Lung (tissue), 12 donors: Measurements from ENCODE around the gene FGFBP3. TPM values are rescaled to one million over a fixed set of nuclear protein-coding genes. Genes with fewer than 3 reads are reported as not detected.
A peak's percentile ranks its signal among the peaks of the same experiment; 100 is the strongest.

Source experiments
- ATAC-seq: fragments of 200-7000 bp; cut with Tn5 transposase; one replicate; pipeline ENCODE4 v1.9.1; 2020; ENCODE audit warnings: moderate number of reproducible peaks; ENCODE audit not compliant: insufficient read depth, low FRiP score
- DNase-seq, 3 donors: peaks; one replicate each; pipeline ENCODE4 v3.0.0-alpha.2; 2013 to 2017
- H3K27ac ChIP-seq, 2 donors: one replicate each; pipeline ENCODE4 v1.5.1; 2013; ENCODE audit warnings: mild to moderate bottlenecking in 2 of 2, moderate library complexity in 2 of 2, control low read depth in 1 of 2, inconsistent platforms in 1 of 2, low read depth in 1 of 2, low read length in 1 of 2
- H3K27me3 ChIP-seq, 3 donors: one replicate each; pipeline ENCODE4 v1.5.1; 2013; ENCODE audit warnings: low read length in 2 of 3; ENCODE audit not compliant: control insufficient read depth in 3 of 3, insufficient read depth in 3 of 3
- H3K36me3 ChIP-seq, 4 donors: one replicate each; pipeline ENCODE4 v1.5.1; 2013; ENCODE audit warnings: low read length in 4 of 4, mild to moderate bottlenecking in 1 of 4, moderate library complexity in 1 of 4; ENCODE audit not compliant: control insufficient read depth in 4 of 4, insufficient read depth in 4 of 4
- H3K4me1 ChIP-seq, 5 donors: one replicate each; pipeline ENCODE4 v1.5.1; 2013; ENCODE audit warnings: low read length in 5 of 5, mild to moderate bottlenecking in 2 of 5, moderate library complexity in 1 of 5; ENCODE audit not compliant: control insufficient read depth in 5 of 5, insufficient read depth in 5 of 5
- H3K4me3 ChIP-seq: one replicate; pipeline ENCODE4 v1.5.1; 2013; ENCODE audit warnings: mild to moderate bottlenecking, control low read depth, moderate library complexity
- H3K9ac ChIP-seq, 2 donors: one replicate each; pipeline ENCODE4 v1.5.1; 2013; ENCODE audit warnings: low read length in 2 of 2, control low read depth in 1 of 2; ENCODE audit not compliant: insufficient read depth in 1 of 2
- H3K9me3 ChIP-seq, 4 donors: one replicate each; pipeline ENCODE4 v1.5.1; 2013; ENCODE audit warnings: low read length in 3 of 4, mild to moderate bottlenecking in 1 of 4, moderate library complexity in 1 of 4; ENCODE audit not compliant: control insufficient read depth in 4 of 4, insufficient read depth in 3 of 4
- WGBS, 2 donors: extraction: QIAGEN DNeasy Blood & Tissue Kit; methylation state at CpG; one replicate each; pipeline ENCODE4 v1.1.7; 2013; 5-methylcytosine and 5-hydroxymethylcytosine counted together
- polyA plus RNA-seq, 2 donors: library from polyadenylated mRNA; stranded (reverse); fragments of 200-250 nt; gene quantifications; one replicate each; pipeline ENCODE4 v1.2.1, GENCODE V29; 2013
- total RNA-seq, 2 donors: library from RNA; depleted of rRNA in 1 of 2; stranded (reverse); fragments of >200 nt in 1 of 2; gene quantifications; one replicate each; pipeline ENCODE4 v1.2.1, GENCODE V29; 2014 to 2021
- TF ChIP-seq, protein P1 (sequence below): IDR thresholded peaks from 2 replicates; pipeline ENCODE4 v1.5.1; 2012; ENCODE audit warnings: mild to moderate bottlenecking; ENCODE audit errors: control extremely low read depth, extremely low read depth
- donor health status: control.
- donor health status: control.
- donor health status: Bipolar disorder and iron deficiency.
- donor health status: healthy.
- donor health status: DM: yes; HTN: yes; CAD: no.

Gene FGFBP3
- total and polyA plus RNA-seq, 4 donors = 0.81 to 2.3 (median 1.2) TPM

DNA sequence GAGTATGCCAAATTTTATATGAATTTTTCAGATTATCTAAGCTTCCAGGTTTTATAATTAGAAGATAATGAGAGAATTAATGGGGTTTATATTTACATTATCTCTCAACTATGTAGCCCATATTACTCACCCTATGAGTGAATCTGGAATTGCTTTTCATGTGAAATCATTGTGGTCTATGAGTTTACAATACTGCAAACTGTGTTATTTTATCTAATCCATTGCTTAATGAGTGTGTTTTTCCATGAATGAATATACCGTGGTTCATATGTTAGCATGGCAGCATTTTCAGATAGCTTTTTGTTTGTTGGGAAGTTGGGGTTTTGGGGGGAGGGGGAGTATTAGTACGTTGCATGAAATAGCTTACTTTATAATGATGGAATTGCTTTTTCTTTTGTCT, 44.5 kb downstream of the FGFBP3 start:
- TF ChIP-seq, protein P1, sequence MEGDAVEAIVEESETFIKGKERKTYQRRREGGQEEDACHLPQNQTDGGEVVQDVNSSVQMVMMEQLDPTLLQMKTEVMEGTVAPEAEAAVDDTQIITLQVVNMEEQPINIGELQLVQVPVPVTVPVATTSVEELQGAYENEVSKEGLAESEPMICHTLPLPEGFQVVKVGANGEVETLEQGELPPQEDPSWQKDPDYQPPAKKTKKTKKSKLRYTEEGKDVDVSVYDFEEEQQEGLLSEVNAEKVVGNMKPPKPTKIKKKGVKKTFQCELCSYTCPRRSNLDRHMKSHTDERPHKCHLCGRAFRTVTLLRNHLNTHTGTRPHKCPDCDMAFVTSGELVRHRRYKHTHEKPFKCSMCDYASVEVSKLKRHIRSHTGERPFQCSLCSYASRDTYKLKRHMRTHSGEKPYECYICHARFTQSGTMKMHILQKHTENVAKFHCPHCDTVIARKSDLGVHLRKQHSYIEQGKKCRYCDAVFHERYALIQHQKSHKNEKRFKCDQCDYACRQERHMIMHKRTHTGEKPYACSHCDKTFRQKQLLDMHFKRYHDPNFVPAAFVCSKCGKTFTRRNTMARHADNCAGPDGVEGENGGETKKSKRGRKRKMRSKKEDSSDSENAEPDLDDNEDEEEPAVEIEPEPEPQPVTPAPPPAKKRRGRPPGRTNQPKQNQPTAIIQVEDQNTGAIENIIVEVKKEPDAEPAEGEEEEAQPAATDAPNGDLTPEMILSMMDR = no peak
- H3K9me3 ChIP-seq = no peaks in the 10 kb centered on the region
- H3K4me3 ChIP-seq = no peak overlapping the region
- H3K9ac ChIP-seq = no peak overlapping the region
- H3K27ac ChIP-seq = no peak overlapping the region
- DNase-seq (no peak), ATAC-seq (no peak)
- H3K27me3 ChIP-seq = no peaks in the 10 kb centered on the region
- H3K36me3 ChIP-seq = peaks cover 8 to 31% (median 16%) of the 10 kb centered on the region in 4 donors
- 78 to 84% methylated on average over 2 of the region's 2 CpGs for WGBS, 2 donors
- no peaks in the 10 kb centered on the region for H3K4me1 ChIP-seq

DNA sequence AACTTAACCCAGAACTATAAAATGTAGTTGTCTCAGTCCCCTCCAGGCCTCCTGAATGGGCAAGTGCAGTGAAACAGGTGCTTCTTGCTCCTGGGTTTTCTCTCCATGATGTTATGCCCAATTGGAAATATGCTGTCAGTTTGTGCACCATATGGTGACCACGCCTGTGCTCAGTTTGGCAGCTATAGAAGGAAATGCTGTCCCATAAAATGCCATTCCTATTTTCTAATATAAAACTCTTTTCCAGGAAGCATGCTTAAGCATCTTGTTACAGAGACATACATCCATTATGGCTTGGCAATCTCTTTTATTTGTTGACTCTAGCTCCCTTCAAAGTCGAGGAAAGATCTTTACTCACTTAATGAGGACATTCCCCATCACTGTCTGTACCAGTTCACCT, 45.2 kb downstream of the FGFBP3 start:
- 23 to 83% methylated on average over 2 of the region's 2 CpGs for WGBS, 2 donors
- Histone ChIP-seq H3K4me3 (no peak overlapping the region), H3K4me1 (no peaks in the 10 kb centered on the region), H3K9ac (no peak overlapping the region), H3K36me3 (peaks cover 9 to 36% (median 18%) of the 10 kb centered on the region in 4 donors), H3K27ac (no peak overlapping the region), H3K27me3 (no peaks in the 10 kb centered on the region), H3K9me3 (no peaks in the 10 kb centered on the region)
- no peak for ATAC-seq
- TF ChIP-seq, protein P1 = no peak
- DNase-seq = no peak

DNA sequence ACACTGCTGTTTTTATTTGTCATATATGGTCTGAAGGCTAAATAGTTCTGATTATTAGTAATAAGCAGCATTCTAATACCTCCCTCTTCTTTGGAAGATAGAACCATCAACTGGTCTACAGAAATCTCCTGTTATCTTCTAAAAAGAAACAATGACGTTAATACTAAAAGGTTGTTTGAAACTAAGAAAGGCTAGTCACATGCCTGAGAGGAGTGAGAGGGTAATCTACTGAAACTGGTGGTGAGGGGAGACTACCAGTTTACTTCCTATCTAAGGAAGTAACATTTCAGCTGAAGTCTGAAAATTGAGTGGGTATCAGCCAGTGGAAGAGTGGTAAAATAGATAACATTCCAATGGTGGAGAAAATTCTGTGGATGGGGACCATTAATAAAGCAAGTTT, 48.4 kb downstream of the FGFBP3 start:
- 88 to 95% methylated on average over 1 of the region's 1 CpG for WGBS, 2 donors
- Histone ChIP-seq H3K9ac (peak overlapping the region in 1 of 2 donors; percentile 6), H3K27ac (no peak overlapping the region), H3K4me3 (no peak overlapping the region), H3K36me3 (peaks cover 8 to 48% (median 19%) of the 10 kb centered on the region in 4 donors), H3K9me3 (no peaks in the 10 kb centered on the region), H3K27me3 (no peaks in the 10 kb centered on the region), H3K4me1 (no peaks in the 10 kb centered on the region)
- DNase-seq (no peak), ATAC-seq (no peak)
- TF ChIP-seq, protein P1 = no peak

DNA sequence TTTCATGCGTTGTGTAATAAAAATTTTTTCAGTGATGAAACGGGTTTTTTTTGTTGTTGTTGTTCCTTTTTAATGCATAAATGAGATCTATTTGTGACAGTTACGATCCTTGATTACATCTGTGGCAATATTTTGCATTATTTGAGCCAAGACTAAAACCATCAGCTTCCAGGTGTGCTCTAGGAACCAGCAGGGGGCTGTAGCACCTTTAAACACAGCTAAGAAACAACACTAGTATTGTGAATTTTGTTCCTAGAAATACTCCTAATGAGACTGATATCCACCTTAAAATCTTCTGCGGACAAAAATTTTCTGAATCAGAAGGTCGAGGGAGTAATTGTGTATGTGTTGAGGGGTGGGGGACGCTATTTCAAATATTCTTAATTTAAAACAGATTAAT, 52.6 kb downstream of the FGFBP3 start:
- no peaks in the 10 kb centered on the region for H3K4me1 ChIP-seq
- TF ChIP-seq, protein P1 = no peak
- H3K27me3 ChIP-seq = no peaks in the 10 kb centered on the region
- peak in 2 of 3 donors; percentile 8 to 13 for DNase-seq
- 89% methylated on average over 6 of the region's 6 CpGs for whole genome bisulfite sequencing, 2 donors
- H3K36me3 ChIP-seq = peaks cover 10 to 51% (median 24%) of the 10 kb centered on the region in 4 donors
- no peak overlapping the region for H3K4me3 ChIP-seq
- H3K9me3 ChIP-seq = no peaks in the 10 kb centered on the region
- ATAC-seq = no peak
- no peak overlapping the region for H3K27ac ChIP-seq
- H3K9ac ChIP-seq = no peak overlapping the region
